ENCODE measurements around the gene CRADD. TPM values are rescaled to one million over a fixed set of nuclear protein-coding genes. Genes with fewer than 3 reads are reported as not detected.
"Not testable (repeated sequence)": the region's sequence is repeated elsewhere in the genome, so short reads cannot be mapped to it uniquely, and the experiment has no call there.

The CRADD gene
- polyA plus RNA-seq, 12 donors: 8.0 to 26.4 (median 14.1) TPM; not detected in 1

DNA sequence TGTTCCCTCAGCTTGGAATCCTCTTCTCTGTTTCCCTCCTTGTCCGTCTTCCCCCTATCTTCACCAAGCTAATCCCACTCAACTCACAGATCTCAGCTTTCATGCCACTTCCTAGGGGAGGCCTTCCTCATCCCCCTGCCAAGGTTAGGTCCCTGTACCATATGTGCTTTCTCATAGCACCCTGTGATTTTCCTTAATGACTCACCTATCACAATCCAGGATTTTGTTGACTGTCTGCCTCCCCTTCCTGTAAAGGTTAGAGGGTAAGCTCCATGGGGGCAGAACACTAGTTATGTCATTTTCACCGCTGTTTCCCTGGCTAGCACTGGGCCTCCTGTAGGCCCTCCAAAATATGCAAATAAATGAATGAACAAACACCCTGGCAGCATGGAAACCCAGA lies 57.6 kb downstream of the CRADD start:
- DNase-seq: no peak

GRCh38 chr12:93736640-93737178 lies 59.5 kb downstream of the CRADD start:
- no peak for DNase-seq

- DNase-seq: no peak
Measured at GRCh38 chr12:93737457-93738198, 60.5 kb downstream of the CRADD start.

- no peak for DNase-seq
Measured at GRCh38 chr12:93738199-93739058, 61.3 kb downstream of the CRADD start.

GRCh38 chr12:93740751-93741150 lies 63.6 kb downstream of the CRADD start:
- DNase-seq: no peak

DNA sequence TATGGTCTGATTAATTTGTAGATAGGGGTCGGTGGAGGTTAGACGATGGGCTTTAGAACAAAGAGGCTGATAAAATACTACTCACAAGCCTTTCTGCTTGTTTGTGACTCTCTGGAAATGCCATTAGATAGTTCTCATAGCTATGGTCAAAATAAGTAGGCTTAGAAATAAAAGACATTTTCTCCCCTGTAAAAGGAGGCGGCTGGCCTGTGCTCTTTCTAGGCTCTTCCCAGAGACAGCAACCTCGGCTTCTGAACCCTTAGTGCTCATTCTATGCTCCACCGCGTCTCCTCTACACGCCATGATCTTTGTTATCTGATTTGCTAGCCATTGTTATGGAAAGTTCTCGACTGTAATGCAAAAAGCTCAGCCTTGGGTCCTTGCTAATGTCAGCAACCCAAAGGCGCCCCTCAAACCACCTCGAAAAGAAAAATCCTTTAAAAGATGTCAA lies 64.5 kb downstream of the CRADD start:
- no peak for DNase-seq

GRCh38 chr12:93742110-93742934 lies 65.1 kb downstream of the CRADD start:
- DNase-seq: peak; percentile 62

- no peak for DNase-seq
Measured at GRCh38 chr12:93743229-93743998, 66.2 kb downstream of the CRADD start.

- no peak for DNase-seq
Measured at GRCh38 chr12:93743999-93744689, 67.0 kb downstream of the CRADD start.

DNA sequence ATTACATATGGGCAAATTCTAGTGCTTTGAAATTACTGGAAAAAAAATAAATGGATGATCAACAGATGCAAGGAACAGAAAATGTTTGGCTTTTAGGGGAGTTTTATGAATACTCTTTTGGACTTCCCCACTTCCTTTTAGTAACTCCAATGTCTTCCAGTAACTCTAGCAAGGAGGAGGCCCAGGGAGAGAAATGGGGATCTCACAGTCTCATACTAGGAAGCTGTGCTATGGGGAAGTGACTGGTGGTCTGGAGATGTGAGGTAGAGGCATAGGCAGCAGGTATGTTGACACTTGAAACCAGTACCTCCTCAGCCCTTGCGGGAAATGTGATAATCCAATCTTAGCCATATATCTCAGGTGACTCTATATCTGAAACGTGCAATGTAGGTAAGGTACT lies 68.1 kb downstream of the CRADD start:
- DNase-seq: no peak

- DNase-seq: no peak
Measured at GRCh38 chr12:93746572-93747168, 69.5 kb downstream of the CRADD start.

DNA sequence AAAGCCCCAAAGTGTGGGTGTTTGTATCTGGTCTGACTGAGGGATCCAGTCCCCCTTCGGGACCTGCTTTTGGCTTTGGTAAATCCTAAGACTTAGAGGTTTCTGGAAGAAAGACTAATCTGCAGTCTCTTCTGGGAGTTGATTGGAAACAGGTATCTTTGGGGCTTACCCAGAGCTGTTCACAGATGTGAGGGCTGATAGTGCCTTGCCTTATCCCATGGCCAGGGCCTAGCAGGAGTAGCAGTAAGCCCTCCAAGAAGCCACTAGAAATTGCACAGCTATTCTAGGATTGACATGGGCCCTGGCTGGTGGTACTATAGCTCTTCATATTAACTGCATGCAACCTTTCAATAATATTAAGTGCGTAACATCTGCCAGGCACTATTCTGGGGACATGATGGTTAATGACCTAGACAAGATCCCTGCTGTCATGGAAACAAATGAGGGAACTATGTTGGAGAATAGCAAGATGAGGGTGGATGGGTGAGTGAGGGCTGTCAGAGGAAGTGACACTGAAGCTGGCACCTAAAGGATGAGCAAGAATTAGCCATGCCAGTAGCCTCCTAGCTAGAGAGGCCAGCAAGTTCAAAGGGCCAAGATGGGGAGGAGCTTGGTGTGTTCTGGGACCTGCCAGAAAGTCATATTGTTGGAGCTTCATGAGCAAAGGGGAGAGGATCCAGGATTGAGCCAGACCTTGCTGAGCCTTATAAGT lies 71.7 kb downstream of the CRADD start:
- no peak for DNase-seq

DNA sequence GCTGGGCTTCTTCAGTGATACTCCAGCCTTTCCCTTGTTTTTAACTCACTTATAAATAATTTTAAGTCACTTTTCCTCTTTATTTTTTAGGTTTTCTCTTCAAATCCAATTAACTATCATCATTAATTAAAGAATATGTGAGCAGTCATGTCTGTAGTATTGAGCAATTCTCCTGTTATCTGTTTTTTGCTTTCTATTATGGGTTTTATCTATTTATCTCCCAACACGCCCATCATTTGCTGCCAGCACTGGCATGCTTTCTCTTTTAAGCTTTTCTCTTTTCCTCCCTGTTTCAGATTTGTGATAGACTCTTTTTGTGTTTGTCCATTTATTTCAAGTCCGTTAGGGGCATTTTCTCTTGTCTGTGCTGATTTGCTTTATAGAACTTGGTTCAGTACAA lies 72.3 kb downstream of the CRADD start:
- DNase-seq: no peak

GRCh38 chr12:93750056-93750455 lies 72.9 kb downstream of the CRADD start:
- DNase-seq: no peak

- no peak for DNase-seq
Measured at GRCh38 chr12:93751864-93752610, 74.9 kb downstream of the CRADD start.

GRCh38 chr12:93753285-93753684 lies 76.1 kb downstream of the CRADD start:
- no peak for DNase-seq

GRCh38 chr12:93753838-93754429 lies 76.8 kb downstream of the CRADD start:
- DNase-seq: no peak

GRCh38 chr12:93754859-93755258 lies 77.7 kb downstream of the CRADD start:
- DNase-seq: not testable (repeated sequence)

All from muscle of arm (tissue), 12 donors.